Measurements from ENCODE around the gene PNMA8C. TPM values are rescaled to one million over a fixed set of nuclear protein-coding genes. Genes with fewer than 3 reads are reported as not detected.

Gene PNMA8C
- total RNA-seq, 4 donors from 2014 or later: 0.30 TPM; not detected in 3

Other genes starting within 250 kb of the PNMA8C start
- gene IGFL1, start 199.2 kb downstream of the PNMA8C start, total RNA-seq: not detected
- gene HIF3A, start 131.9 kb downstream of the PNMA8C start, total RNA-seq: 100 to 1,000 TPM; 166 to 235 (median 209) TPM
- 100 to 1,000 TPM in 1 of 4 donors, 10 to 100 TPM in 3; 70.5 to 132 (median 88.8) TPM for gene PPP5C, start 81.8 kb downstream of the PNMA8C start, total RNA-seq
- 1 to 10 TPM; 2.8 to 7.3 (median 5.0) TPM for gene CCDC8, start 15.4 kb downstream of the PNMA8C start, total RNA-seq
- gene PNMA8A, start 42.6 kb upstream of the PNMA8C start, total RNA-seq: 1 to 10 TPM in 3 of 4 donors, under 1 TPM in 1; 0.90 to 7.4 (median 3.4) TPM
- 1 to 10 TPM; 3.1 to 4.2 (median 3.7) TPM for gene PNMA8B, start 66.9 kb upstream of the PNMA8C start, total RNA-seq
- gene CALM3, start 172.4 kb upstream of the PNMA8C start, total RNA-seq: 100 to 1,000 TPM; 123 to 167 (median 137) TPM
- gene PTGIR, start 196.2 kb upstream of the PNMA8C start, total RNA-seq: 10 to 100 TPM in 2 of 4 donors, 1 to 10 TPM in 2; 3.1 to 43.2 (median 12.7) TPM
- gene GNG8, start 207.3 kb upstream of the PNMA8C start, total RNA-seq: not detected
- gene DACT3, start 232.2 kb upstream of the PNMA8C start, total RNA-seq: 10 to 100 TPM in 1 of 4 donors, 1 to 10 TPM in 3; 7.1 to 11.7 (median 8.2) TPM